GM21515 (cell line): Measurements from ENCODE around the gene FASLG.
"Not testable (repeated sequence)": the region's sequence is repeated elsewhere in the genome, so short reads cannot be mapped to it uniquely, and the experiment has no call there.

Experiments used
- ATAC-seq: cut with Tn5 transposase; IDR thresholded peaks from one replicate; pipeline ENCODE4 v1.9.1; 2021; ENCODE audit not compliant: unreplicated experiment

Gene FASLG, protein sequence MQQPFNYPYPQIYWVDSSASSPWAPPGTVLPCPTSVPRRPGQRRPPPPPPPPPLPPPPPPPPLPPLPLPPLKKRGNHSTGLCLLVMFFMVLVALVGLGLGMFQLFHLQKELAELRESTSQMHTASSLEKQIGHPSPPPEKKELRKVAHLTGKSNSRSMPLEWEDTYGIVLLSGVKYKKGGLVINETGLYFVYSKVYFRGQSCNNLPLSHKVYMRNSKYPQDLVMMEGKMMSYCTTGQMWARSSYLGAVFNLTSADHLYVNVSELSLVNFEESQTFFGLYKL

DNA sequence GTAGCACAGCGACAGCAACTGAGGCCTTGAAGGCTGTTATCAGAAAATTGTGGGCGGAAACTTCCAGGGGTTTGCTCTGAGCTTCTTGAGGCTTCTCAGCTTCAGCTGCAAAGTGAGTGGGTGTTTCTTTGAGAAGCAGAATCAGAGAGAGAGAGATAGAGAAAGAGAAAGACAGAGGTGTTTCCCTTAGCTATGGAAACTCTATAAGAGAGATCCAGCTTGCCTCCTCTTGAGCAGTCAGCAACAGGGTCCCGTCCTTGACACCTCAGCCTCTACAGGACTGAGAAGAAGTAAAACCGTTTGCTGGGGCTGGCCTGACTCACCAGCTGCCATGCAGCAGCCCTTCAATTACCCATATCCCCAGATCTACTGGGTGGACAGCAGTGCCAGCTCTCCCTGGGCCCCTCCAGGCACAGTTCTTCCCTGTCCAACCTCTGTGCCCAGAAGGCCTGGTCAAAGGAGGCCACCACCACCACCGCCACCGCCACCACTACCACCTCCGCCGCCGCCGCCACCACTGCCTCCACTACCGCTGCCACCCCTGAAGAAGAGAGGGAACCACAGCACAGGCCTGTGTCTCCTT, at the start of gene FASLG:
Gene FASLG (plus strand): TSS at position 233 of the 583 bp plus-strand sequence. CDS start 99 bp downstream, at position 332.
- ATAC-seq, result no peak

DNA sequence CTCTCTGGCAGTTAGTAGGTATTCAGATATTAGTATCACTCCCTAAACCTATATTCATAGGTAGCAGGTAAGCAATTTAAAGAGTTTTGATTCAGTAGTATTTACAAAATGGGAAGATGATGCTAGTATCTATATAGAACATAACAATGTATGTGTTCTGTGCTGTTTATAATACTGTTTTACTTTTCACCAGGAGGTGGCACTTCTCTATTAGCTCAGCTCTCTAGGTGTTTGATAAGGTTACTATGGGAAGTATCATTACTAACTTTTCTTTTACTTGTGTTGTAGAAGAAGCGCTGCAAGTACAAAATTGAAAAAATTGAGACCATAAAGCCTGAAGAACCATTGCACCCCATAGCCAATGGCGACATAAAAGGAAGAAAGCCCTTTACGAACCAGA, 49.4 kb upstream of the FASLG start:
- no peak for ATAC-seq

DNA sequence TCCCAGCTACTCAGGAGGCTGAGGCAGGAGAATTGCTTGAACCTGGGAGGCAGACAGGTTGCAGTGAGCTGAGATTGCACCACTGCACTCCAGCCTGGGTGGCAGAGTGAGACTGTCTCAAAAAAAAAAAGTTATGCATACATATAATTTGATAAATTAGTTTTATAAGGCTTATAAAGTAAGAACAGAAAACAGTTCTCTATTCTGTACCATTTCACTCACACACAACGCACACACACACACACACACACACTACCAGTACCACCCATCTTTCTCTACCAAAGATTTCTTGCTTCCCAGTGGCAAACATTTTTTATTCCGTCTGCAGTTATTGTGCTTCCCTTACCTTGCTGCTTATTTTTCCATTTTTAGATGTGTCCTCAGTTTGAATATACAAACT, 46.4 kb upstream of the FASLG start:
- ATAC-seq, result no peak

DNA sequence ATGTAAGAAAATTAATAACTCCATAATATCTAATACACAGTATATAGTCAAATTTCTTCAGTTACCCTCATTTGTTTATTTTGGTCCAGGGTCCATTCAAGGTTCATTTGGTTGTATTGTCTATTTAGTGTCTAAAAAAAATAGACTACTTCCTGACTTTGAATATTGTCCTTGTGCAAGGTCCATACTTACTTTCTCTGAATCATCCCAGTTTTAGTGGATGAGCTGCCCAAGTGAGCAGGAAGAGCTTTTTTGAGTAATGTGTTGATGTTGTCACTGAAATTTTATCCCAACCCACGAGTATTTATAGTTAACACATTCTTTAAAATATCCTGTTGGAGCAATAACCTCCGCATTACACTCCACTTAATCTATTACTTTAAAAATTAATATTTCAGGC, 45.6 kb upstream of the FASLG start:
- ATAC-seq, result no peak

DNA sequence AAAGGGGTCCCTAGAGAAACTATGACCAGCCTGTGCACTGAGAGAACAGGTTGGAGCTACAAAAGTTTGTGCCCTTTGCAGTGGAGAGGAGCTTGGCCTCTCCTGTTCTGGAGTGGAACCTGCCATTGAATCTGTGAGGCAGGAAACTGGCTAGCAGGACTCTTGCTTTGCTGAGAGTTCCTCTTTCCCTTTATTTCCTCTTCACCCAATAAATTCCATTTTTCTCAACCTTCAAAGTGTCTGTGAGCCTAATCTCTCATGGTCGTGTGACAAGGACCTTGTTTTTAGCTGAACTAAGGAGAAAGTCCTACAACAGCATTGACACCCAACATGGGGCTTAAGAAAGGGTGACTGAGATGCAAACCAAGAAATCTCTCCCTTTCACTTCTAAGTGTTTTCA, 42.7 kb upstream of the FASLG start:
- ATAC-seq, result no peak

DNA sequence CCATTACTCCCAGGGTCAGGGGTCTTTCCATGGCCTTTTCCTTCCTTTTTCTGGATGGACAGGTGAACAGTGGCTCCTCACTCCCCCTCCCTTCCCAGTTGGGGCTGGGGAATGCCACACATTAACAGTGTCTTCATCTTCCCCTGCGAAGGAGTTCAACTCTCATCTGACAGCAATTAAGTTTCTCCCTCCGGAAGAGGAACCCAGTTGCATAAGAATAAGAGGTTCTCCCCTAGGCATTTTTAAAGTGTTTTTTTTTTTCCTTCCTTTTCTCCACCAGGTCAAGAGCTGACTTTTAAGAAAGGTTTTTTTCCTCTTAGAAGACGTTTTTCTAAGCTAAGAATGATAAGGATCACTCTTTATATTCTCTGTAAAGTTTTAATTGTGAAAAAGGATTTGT, 42.3 kb upstream of the FASLG start:
- no peak for ATAC-seq

DNA sequence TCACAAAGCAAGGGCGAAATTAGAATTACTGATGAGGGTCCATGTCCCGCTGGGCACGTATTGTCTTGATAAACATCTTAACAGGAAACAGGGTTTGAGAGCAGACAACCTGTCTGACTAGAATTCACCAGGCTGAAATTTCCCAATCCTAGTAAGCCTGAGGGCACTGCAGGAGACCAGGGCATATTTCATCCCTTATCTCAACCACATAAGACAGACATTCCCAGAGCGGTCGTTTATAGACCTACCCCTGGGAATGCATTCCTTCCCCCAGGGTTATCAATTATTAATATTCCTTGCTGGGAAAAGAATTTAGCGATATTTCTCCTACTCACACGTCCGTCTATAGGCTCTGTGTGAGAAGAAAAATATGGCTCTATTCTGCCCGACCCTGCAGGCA, 38.3 kb upstream of the FASLG start:
- not testable (repeated sequence) for ATAC-seq

DNA sequence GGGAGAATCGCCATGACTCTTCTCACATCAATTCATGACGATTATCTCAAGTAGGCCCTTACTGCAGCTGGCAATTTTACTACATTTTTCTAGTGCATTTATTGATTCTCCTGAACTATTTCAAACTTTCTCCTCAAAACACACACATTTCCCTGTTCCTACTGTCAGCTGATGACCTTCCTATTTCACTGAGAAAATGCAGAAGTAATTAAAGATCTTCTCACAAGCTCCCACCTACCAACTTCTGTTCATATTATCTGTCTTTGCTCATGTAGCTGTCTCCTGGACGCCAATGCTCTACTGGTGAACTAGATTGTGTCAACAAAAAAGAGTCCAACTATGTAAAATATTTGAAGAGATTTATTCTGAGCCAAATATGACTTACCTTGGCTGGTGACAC, 36.4 kb upstream of the FASLG start:
- ATAC-seq, result no peak

DNA sequence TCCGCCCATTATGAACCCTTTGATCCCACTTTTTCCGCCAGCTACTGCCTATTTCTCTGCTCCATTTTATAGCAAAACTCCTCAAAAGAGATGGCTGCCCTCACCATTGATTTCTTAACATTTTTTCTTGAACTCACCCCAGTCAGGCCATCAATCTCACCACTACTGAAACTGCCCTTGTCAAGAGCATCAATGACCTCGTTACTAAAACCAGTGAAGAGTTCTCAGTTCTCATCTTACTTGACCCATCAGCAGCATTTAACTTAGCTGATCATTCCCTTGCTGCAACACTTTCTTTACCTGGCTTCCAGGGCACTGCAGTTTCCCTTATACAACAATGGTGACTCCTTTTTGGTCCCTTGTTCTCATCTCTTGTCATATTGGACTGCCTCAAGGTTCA, 35.2 kb upstream of the FASLG start:
- no peak for ATAC-seq

DNA sequence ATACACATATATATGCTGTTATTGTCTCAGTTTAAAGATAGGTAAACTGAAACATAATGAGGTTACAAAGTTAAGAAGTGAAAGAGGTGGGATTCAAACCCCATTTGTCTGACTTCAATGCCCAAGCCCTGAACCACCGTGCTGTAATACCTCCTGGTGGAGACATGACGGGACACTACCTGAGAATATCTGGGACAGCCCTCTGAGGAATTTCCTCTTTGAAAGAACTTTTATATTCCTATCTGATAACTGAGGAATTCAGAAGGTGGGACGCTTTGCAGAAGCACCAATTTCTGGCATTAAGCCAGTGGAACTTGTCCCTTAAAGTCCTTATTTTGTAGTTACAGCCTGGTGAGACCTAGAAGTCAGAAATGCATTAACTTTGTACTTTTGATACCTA, 32.1 kb upstream of the FASLG start:
- no peak for ATAC-seq

DNA sequence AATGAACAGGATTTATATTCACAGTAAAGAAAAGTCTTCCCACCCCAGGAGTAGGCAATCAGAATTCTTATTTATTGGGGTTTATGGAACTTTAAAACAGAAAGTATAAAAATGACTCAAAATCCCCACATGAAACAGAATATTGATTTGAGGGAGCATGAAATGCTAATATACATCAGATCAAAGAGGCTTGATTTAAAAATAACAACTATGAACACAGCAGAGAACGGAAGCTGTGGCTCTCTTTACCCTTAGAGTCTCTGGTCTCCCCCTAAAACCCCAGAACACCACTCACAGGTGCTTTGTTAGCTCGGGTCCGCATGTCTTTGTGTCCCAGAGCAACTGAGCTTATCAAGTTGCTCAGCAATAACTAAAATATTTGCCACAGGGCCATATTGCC, 31.2 kb upstream of the FASLG start:
- no peak for ATAC-seq

DNA sequence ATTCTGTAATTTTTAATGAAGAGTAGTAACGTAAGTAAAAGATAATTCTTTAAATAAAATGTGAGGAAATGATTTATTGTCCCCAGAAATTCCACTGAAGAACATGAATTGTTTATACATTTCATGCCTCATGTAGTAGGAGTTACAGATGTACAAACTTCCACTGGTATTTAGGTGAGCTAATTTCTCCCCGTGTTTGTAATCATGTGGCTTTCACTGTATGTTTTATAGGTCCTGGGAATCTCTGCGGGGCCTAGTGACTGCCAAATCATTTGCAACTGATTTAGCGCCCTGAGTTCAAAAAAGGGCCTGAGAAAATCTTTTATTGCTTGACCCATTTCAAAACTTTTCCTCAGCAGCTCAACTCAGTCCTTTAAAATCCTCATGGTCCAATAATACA, 30.5 kb upstream of the FASLG start:
- no peak for ATAC-seq

DNA sequence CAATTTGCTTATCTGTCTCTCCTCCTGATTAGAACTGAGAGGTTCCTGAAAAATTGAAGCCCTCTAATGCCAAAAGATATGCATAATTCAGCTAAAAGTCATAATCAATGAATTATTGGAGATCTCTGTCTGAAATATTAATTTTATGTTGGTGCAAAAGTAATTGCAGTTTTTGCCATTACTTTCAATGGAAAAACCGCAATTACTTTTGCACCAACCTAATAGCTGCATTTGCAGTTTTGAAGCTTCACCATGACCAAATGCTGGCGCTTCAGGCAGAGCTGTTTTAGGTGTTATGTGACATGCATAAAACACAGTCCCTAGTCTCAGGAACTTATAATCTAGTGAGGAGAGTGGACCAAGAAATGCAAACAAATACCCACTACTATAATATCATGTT, 29.7 kb upstream of the FASLG start:
- ATAC-seq, result no peak

DNA sequence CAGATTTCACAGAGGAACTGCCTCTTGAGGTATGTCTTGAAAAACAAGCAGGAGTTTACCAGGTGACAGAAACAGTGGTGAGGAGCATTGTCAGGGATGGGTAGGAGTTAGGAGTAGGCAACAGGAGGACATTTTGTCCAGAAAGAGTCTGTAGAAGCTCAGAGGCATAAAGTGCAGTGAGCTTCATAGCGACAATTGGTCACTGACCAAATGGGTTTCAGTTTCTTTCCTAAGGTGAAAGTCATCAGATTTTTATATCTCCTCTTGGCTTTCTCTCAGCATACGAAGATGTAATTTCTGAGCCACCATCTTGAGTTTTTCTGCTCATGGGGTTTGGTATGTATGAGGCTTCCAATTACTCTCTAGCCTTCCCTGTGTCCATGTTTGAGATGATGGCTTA, 29.3 kb upstream of the FASLG start:
- ATAC-seq, result no peak

DNA sequence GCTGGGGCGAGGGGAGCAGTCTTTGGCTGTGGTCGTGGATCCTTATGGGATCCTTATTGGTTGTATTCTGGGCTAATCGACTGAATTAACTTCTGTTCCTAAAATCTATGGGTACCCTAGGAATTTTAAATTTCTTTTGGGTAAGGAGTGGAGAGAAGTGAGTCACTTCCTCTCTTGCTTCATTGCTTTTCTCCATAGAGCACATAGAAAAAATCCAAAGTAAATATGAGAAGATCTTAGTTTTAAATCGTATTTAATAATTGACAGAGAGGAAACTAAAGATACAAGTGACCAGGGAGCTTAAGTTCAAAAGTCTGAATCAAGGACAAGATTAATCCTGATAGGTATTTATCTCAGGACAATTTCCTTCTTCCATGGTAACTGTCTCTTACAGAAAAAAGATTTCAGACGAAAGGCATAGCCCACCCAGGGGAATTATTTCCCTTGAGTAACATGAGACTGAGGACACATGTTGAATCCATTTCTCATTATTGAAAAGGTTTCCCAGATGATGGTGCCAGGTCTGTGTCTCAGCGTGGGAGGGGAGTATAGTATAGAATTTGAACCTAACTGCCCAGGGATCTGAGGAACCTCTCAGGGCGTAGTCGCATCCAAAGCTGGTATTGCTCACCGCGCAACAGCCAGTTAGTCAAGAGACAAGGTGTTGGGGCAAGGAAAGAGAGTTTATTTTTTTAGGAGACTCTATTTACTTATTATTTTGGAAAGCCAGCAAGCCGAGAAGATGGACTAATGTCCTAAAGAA, 28.7 kb upstream of the FASLG start:
- no peak for ATAC-seq

DNA sequence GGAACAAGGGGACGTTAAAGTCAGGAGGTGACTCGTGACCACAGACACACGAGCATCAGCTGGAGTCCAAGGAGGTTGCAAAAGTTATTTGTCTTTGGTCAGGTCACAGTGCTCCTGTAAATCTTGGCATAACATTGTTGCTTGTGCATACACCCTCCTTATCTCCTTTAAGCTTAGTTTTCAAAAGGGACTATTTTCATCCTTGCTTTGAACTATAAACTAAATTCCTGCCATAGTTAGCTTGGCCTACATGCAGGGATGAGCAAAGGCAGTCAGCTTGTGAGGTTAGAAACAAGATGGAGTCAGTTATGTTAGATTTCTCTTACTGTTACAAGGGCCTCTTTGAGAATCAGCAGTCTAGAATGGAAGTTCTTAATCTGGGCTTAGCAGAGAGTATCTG, 28.0 kb upstream of the FASLG start:
- ATAC-seq, result no peak

DNA sequence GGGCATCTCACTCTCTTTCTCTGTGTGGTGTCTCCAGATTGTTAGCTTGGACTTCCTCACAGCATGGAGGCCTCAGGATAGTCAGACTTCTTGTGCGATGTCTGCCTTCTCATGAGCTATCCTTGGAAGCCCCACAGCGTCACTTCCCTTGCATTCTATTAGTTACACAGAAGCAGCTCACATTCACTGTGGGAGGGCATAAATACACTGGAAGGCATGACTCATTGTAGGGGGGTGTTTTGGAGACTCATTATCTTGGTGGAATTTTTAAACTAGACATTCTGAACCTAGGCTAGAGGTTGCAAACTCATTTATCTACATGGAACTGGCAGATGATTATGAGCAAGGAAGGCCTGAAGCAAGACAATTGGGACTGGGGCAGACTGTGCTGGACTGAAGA, 21.4 kb upstream of the FASLG start:
- ATAC-seq, result no peak

DNA sequence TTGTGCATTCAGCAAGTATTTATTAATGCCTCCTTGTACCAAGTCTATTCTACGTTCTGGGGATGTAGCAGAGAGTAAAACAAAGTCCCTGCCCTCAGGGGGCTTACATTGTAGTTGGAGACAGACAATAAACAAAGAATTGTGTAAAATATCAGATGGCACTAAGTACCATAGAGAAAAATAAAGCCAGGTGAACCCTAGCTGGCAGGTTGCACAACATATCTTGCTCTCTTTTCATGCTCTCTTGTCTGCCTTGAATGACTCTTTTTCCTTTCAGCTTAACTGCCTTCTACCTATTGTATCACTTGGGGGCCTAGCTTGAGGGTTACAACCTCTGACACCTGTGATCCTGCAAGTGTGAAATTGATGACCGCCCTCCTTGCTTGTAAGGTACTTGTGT, 20.7 kb upstream of the FASLG start:
- ATAC-seq, result no peak

DNA sequence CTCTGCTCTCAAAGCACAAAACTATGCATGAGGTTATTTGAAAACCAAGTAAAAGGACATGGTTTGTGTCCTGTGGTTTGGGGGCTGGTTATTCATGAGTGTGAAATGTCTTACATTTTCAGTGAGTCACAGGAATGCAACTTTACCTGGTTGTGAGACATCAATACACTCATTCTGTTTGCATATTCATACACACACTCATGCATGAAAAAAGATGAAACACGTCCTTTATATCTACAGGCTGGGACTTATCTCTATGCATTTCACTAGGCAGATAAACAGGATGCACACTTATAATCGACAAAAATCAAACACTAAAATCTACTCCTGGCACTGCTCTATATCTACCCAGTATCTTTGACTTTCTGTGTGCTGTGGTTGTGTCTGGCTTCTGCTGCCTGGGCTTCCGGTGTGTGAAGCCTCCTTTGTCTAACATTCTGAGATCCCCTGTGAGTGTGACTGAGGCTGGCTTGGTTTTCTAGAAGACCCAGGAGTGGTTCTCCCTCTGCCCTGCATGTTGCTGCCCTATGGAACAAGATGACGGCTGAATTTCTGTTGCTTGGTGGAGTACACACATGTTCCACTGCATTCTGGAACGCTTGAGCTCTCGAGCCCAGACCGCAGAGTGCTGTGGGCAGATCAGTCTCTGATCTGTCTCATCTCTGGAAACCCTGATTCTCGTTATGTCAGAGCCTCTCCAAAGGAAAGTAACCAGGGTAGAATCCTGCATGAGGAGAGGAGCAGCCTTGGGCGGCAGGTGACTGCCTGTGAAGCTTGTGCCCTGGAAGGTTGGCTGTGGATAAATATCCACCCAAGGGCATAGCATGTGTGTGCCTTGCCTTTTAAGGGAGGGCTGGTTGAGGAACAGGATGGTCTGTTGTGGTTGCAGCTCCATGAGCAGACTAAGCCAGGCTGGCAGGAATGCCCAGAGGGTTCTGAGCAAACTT, 19.7 kb upstream of the FASLG start:
- peak; percentile 76 for ATAC-seq

DNA sequence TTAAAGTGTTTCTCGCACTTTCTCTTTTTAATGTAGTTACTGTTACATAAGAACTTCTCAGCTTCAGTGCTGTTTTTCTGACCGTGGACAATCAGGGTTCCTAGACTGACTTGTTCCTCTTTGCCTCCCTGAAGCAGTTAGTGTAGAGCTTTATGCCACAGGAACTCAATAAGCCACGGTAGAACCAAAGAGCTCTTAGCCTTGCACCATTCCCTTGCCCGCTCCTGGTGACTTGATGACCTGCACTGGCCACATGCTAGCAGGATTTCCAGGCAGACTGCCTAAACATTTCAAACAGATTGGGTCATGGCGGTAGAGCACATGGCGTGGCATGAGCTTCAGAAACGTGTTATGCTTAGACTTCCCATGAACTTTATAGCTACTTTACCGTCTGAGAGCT, 18.8 kb upstream of the FASLG start:
- no peak for ATAC-seq

DNA sequence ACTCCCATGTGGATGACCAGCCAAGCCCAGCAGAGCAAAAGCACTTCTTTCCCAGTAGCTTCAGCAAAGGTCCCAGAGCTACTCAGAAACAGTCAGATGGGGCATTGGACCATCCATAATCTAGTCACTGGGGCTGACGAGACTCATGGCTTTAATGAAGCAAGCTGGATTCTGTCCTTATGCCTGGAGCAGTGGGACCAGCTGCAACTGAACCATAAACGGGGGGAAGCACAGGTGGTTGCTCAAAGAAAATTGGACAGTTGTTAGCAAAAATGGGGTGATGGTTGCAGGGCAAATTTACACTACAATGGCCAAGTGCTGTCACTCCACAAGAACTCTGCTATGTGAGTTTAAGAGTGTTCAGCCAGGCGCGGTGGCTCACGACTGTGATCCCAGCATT, 17.4 kb upstream of the FASLG start:
- no peak for ATAC-seq
